DMS153 treated with DMSO at 0.1 percent for 48 hours (cell line): ENCODE data around the gene SLC39A1.
"Not testable (repeated sequence)": the region's sequence is repeated elsewhere in the genome, so short reads cannot be mapped to it uniquely, and the experiment has no call there.

Source experiments
- DNase-seq: peaks from one replicate; lab custom pipeline; 2025; ENCODE audit not compliant: unreplicated experiment; lab: John Stamatoyannopoulos, UW

Gene SLC39A1

GRCh38 chr1:153932156-153933131, 30.9 kb downstream of the SLC39A1 start:
- no peak for DNase-seq

- DNase-seq: no peak
These were observed 33.1 kb downstream of the SLC39A1 start for GRCh38 chr1:153929981-153930948.

GRCh38 chr1:153929426-153929825, 33.9 kb downstream of the SLC39A1 start:
- no peak for DNase-seq

GRCh38 chr1:153928791-153929341, 34.5 kb downstream of the SLC39A1 start:
- DNase-seq: no peak

GRCh38 chr1:153928245-153928644, 35.1 kb downstream of the SLC39A1 start:
- no peak for DNase-seq

GRCh38 chr1:153926405-153926804, 36.9 kb downstream of the SLC39A1 start:
- DNase-seq: no peak

GRCh38 chr1:153922972-153923925, 40.1 kb downstream of the SLC39A1 start, which contains the start of gene GATAD2B:
TSS of gene GATAD2B (minus strand) at chr1:153922972. CDS start at chr1:153828347, 94,625 bp downstream.
- peak; percentile 100 for DNase-seq

GRCh38 chr1:153922076-153922971, 41.0 kb downstream of the SLC39A1 start:
- DNase-seq: peak; percentile 76

- DNase-seq: no peak
These were observed 41.6 kb downstream of the SLC39A1 start for GRCh38 chr1:153921803-153922075.

- DNase-seq: no peak
These were observed 42.1 kb downstream of the SLC39A1 start for GRCh38 chr1:153921080-153921802.

GRCh38 chr1:153919876-153920852, 43.2 kb downstream of the SLC39A1 start:
- DNase-seq: no peak

- no peak for DNase-seq
These were observed 47.0 kb downstream of the SLC39A1 start for GRCh38 chr1:153916297-153916696.

GRCh38 chr1:153912349-153912748, 51.0 kb downstream of the SLC39A1 start:
- DNase-seq: no peak

GRCh38 chr1:153910560-153910959, 52.8 kb downstream of the SLC39A1 start:
- DNase-seq: not testable (repeated sequence)
